Myocyte (in vitro differentiated cells): ENCODE measurements around the gene APOC3. TPM values are rescaled to one million over a fixed set of nuclear protein-coding genes. Genes with fewer than 3 reads are reported as not detected.

Source experiments
- DNase-seq: peaks from one replicate; pipeline ENCODE4 v3.0.0-alpha.2; 2012; ENCODE audit warnings: low read depth
- total RNA-seq: library from RNA; depleted of rRNA; stranded (reverse); fragments of >200 nt; gene quantifications from 2 replicates; pipeline ENCODE4 v1.2.3, GENCODE V29; 2014

Gene APOC3
- total RNA-seq, 1 donor from 2014 or later, result not detected

DNA sequence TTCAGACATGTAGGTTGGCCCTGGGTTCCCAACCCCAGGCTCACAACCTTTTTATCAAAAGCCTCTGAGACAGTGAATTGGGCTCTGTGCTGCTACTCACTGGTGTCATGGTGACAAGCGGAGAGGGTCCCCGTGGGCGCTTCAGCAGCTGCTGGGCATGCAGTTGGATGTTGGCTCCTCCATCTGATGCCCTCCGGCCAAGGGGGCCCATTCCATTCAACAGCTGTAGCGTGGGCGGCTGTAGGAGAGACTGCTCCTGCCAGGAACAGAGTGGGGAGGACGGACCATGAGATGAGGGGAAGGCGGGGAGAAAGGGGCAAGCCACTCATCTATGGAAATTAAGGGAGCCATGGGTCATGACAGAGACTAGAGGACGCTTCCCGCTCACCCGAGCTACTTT is 43.7 kb downstream of the APOC3 start:
- peak; percentile 43 for DNase-seq

DNA sequence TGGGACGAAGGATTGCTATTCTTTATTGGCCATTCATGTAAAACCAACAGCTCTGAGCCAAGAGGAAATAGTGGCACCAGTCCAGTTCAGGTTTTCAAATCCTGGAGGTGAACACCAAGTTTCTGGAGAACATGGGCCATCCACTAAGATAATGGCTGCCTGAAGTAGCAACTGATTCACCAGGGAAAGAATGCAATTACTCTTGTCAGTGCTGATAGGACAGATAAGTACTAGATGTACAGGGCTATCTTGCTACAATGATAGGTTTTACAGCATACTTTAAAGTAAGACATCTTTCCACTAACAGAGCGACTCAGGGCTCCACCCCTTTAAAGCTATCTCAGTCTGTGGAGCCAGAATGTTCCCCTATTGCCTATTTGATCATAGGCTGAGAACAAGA is 44.5 kb downstream of the APOC3 start:
- no peak for DNase-seq

DNA sequence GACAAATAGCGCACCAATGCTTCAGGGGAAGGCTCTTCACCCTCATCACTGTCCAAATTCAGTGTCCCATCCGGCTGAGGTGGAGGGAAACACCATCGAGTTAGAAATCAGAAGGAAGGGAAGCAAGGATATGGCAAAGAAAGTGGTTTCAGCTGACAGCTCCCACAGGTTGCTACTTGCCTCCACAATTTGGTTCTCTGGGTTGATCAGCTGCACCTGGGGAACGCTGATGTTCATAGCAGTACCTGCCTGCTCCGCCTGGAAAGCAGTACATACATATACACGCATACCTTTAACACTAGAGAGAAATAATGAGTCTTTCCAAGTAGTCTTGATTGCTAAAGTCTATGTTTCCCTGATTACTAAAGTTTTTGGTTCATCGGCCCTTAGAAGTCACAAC is 45.5 kb downstream of the APOC3 start:
- no peak for DNase-seq

DNA sequence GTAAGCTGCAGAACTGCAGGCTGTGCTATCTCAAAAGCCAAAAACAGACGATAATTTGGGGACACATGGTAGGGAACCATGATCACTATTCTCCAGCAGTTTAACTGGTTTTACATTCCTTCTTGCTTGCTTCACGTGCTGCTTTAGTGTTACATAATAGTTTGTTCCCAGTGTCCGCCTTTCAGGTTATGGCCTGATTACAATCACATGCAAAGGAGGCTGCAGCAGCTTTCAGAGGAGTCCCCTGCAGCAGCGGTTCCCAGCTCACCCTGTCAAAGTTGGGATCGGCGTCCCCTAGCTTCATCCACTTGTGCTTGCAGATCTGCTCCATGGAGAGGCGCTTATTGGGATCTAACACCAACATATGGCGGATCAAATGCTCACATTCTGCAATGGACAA is 46.9 kb downstream of the APOC3 start:
- no peak for DNase-seq

DNA sequence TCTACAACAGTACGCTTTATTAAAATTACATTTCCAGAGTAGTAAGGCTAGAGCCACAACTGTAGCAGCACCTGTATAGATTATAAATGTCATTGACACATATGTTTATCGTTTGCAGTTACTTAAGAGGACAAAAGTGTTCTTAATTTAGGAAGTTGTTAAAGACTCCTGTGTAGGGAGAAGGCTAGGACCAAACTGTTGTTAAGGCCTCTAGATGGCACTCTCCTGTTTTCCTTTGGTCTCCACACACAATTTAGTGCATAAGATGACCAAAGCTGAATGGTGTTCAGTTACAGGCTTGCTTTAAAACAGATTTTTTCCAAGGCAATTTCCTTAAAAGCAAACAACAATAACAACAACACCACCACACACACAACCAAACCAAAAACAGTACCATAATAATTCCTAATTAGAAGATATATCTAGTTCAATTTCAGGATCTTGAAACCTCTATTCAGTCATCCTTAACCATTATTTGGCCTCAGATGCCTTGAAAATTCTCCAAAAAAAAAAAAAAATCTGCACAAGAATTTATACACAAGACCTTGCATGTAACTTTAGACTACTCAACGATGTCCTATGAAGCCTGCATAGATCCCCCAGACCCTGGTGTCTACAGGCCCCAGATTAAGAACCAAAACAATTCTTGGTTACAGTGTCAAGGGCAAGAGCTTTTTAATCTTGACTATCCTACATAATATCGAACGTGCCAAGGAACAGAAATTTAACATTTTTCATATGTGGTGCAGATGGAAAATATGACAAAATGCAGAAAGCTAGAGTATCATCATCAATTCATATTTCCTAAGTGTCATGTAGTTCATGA is 50.3 kb downstream of the APOC3 start:
- DNase-seq, result peak; percentile 81

DNA sequence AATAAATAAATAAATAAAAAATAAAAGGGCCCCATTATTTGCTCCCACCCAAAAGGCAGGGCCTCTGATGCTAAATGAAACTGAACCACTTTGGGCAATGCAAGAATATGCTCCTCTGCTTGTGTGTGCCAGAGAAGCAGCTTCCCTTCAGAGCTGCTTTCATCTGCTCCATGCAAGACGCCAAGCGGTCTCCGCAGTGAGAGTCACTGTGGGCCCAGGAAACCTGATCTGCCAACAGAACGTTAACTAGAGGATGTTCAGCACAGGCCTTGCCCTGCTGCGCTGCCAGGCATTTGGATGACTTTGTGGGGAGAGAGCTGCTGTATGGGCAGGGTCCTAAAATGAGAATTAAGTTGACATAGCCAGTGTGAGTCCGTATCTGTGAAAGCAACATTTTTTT is 51.4 kb downstream of the APOC3 start:
- peak; percentile 32 for DNase-seq

DNA sequence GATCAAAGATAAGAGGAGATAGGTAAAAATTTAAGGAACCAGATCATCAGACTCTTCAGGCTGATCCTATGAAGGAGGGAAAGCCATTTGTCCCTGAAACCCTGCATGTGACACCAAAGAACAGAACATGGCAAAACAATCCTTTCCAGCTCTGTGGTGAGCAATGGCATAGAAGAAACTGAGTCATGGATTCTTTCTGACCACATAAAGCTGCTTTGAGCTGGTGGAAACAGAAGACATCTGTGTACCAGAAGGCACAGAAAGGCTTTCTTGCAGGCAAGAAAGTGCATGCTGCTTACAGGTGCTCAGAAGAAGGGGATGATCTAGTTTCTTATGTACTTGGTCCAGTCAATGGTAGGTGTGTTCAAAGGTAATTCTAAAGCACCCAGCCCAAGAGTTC is 52.7 kb downstream of the APOC3 start:
- DNase-seq, result peak; percentile 74

Other genes starting within 250 kb of the APOC3 start
- gene BUD13, start 56.9 kb upstream of the APOC3 start, total RNA-seq, result 9.4 and 11.4 TPM in 2 replicates
- 68.8 and 83.5 TPM in 2 replicates for gene ZPR1, start 41.9 kb upstream of the APOC3 start, total RNA-seq
- not detected in 2 replicates for gene APOA5, start 38.0 kb upstream of the APOC3 start, total RNA-seq
- gene APOA4, start 6.6 kb upstream of the APOC3 start, total RNA-seq, result not detected in 2 replicates
- gene APOA1, start 7.7 kb downstream of the APOC3 start, total RNA-seq, result 0.16 TPM in 1 of 2 replicates, not detected in the other